Amniotic stem cell (primary cell): Measurements from ENCODE around the gene SNX2.

ENCODE experiments used
- DNase-seq: peaks from one replicate; lab custom pipeline; 2025; lab: John Stamatoyannopoulos, UW

Gene SNX2

DNA sequence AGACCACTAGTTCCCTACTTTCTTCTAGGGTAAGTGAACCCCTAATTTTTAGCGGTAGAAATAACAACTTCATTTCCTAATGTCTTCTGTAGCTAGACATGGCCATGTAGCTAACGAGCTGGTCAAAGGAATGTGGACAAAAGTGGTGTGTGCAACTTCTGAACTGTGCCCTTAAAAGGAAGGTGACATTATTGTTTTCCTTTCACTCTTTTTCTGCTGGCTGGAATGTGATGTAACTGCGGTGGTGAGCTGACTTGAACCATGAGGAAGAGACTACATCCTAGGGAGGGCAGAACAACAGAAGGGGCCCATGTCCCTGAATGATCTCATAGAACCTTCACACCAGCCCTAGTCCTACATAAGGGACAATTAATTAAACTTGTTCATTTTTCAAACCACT lies 1.3 kb upstream of the SNX2 start:
- no peak for DNase-seq

DNA sequence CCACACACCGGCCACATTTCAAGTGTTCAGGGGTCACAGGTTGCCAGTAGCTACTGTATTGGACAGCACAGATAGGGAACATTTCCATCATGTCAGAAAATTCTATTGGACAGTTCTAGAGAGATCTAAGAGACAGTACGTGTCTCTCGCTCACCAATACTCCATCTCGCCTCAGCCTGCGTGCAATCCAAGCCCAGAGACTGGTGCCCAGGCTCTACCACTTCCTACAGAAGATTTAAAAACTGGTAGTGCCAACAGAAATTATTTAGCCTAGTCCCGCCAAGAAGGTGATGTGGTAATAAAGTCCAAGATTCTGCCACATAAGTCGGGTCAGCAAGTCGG lies 390 bp upstream of the SNX2 start:
- DNase-seq: no peak

DNA sequence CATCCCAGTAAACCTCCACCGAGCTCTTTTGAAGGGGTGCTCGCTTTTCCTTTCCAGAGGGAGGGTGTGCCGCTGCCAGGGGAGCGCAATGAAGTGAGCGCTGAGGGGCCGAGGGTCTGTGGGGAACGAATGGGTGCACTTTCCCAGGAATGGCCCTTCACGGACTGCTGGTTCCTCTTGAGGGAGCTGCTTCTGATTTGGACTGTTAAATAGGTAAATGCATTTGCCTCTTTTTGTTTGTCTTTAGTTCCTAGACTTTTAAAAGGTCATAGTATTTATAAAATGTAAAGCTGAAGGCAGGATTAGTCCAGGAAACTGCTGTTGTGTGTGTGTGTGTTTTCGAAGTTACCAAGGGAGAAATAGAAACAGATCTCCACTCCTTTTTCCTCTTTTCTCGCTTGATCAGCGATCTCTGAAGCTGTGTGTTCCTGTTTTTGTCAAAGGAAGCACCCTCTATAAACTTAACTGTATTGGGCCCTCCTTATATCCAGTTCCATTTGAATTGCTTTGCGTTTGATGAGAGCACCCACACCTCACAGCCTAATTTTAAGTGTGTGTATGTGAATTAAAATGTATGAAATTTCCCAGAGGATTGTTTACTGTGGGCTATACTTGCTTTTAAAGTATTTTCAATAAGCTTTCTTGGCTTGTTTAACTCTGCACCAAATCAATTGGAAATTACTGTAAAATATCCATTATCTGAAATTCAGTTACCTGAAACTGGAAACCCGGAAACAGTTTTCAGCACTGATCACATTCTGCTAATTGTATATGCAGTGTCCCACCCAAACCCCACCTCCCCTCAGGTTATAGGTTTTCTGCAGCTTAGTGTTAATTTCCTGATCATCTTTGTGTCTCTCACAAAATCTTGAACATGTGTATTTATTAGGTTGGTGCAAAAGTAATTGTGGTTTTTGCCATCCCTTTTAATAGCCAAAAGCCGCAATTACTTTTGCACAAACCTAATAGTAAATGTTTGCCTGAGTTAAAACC lies 966 bp downstream of the SNX2 start:
- DNase-seq: no peak

DNA sequence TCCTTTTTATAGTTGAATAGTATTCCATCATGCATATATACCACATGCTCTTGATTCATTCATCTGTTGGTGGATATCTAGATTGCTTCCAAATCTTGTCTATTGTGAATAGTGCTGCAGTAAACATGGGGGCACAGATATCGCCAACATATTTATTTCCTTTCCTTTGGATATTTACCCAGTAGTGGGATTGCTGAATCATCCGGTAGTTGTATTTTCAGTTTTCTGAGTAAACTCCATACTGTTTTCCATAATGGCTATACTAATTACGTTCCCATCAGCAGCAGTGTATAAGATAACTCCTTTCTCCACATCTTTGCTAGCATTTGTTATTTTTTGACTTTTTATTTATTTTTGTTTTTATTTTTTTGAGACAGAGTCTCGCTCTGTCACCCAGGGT lies 3.3 kb downstream of the SNX2 start:
- DNase-seq: no peak

DNA sequence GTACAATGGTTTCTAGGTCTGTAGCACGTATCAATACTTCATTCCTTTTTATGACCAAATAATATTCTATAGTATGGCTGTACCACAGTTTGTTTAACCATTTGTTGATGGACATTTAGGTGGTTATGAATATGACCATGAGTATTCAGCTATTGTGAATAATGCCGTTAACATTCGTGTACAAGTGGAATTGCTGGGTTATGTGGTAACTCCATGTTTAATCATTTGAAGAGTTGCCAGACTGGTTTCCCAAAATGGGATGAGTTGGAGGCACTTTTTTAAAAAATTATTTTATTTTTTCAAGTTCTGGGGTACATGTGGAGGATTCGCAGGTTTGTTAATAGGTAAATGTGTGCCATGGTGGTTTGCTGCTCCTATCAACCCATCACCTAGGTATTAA lies 4.6 kb downstream of the SNX2 start:
- DNase-seq: no peak

DNA sequence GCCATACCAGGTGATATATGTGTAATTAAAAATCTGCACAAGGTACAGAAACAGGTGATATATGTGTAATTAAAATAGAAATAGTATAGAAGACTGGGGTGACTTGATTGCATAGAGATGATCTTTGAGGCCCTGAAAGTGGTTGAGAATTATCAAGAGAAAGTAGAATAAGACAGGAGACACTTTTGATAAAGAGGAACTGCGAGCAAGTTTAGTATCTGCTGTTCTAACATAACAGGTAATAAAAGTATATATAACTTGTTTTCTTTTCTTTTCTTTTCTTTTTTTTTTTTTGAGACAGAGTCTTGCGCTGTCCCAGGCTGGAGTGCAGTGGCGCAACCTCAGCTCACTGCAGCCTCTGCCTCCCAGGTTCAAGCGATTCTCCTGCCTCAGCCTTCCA lies 5.4 kb downstream of the SNX2 start:
- no peak for DNase-seq

DNA sequence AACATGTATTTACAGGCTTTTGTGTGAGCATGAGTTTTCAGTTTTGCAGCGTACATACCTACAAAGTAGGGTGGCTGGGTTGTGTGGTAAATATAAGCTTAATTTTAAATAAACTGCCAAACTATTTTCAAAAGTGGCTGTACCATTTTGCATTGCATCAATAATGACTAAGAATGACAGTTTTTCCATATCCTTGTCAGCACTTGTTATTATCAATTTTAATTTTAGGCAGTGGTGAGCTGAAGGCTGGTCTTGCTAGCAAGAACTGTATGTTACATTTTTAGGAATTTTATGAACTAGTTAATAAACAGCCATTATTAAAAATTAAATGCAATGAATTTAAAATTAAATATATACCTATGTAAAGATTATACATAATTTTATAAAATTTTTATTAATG lies 6.6 kb downstream of the SNX2 start:
- no peak for DNase-seq

DNA sequence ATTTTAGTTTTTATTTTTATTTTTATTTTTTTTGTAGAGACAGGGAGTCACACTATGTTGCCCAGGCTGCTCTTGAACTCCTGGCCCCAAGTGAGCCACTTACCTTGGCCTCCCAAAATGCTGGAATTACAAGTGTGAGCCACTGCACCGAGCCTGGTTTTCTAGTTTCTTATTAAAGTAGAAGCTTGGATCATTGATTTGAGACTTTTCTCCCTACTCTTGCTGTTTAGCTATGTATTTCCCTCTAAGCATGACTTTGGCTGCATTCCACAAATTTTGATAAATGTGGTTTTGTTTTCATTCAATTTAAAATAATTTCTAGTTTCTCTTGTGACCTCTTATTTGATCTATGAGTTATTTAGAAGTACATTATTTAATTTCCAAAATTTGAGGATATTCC lies 10.4 kb downstream of the SNX2 start:
- DNase-seq: no peak

DNA sequence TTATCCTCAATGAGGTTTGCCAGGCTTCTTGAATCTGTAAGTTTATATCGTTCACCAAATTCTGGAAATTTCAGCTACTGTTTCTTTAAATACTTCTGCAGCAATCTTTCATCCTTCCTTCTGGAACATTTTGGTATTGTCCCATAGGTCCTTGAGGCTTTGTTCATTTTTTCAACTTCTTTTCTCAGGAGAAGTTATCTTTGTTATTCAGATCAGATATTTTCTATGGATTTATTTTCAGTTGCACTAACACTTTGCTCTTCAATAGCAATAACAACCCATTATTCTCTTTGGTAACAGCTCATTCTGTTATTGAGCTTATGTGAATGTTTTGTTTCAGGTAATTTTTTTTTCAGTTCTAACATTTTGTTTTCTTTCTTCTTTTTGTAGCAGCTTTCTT lies 13.5 kb downstream of the SNX2 start:
- DNase-seq: no peak

DNA sequence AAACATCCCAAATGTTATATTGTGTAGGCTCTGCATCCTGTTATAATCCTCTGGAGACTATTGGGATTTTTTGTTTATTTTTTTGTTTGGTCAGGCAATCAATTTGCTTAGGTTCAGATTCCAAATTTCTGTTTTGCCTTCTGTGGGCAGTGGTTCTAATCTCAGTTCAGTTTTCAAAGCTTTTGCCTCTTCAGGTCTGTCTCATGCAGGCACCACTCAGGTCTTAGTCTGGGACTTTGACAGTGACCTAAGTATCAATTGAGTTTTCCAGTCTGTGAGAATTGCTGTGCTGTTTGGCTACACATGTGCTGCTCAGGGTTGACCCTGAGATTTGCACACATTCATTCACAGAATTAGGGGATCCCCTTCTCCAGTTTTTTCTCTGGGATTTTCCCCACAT lies 14.1 kb downstream of the SNX2 start:
- DNase-seq: no peak

DNA sequence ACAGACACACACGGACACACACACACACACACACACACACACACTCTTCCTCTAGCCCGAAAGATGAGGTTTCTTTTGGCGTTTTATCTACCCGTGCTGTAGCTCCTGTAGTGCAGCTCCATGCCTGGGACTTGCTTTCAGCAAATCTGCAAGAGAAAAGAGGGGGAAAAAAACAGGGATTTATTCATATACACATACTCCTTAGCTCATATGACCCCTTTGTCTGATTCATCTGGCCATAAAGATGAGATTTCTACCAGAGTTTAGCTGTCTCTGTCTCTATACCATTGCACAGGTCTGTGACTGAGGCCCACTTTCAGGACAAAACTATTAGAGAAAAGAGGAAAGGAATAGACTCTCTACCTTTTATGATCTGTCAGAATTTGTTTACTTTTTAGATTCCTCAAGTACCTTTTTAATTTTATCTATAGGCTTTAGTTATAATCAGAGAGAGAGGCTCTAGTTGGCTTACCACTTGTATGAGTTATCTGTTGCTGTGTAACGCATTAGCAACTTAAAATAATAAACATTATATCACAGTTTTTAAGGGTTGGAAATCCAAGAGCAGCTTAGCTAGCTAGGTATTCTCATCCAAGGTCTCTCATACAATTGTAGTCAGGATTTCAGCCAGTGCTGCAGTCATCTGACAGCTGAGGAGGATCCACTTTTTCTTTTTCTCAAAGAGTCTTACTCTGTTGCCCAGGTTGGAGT lies 14.7 kb downstream of the SNX2 start:
- no peak for DNase-seq

DNA sequence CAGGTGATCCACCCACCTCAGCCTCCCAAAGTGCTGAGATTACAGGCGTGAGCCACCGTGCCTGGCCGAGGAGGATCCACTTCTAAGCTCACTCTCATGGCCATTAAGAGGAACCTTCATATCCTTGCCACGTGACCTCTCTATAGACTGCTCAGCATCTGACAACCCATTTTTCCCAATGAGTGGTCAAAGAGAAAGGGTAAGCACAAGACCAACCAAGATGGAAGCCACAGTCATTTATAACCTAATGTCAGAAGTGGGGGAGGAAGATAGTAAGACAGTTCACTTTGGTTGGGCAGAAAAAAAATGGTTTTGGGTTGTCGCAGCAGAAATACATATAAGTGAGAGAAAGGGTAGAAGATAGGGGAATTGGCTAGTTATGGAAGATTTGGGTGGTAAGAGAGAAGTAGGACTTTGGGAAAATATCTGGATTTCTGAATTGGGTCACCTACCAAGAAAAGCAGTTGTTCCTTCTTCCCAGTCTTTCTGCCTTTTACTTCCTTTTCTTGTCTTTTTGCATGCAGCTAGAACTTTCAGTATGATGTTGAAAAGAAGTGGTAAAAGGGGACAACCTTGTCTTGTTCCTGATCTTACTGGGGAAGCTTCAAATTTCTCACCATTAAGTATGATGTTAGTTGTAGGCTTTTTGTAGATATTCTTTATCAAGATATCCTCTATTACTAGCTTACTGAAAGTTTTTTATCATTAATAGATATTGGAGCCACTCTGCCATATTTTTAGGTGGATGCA lies 15.6 kb downstream of the SNX2 start:
- no peak for DNase-seq

DNA sequence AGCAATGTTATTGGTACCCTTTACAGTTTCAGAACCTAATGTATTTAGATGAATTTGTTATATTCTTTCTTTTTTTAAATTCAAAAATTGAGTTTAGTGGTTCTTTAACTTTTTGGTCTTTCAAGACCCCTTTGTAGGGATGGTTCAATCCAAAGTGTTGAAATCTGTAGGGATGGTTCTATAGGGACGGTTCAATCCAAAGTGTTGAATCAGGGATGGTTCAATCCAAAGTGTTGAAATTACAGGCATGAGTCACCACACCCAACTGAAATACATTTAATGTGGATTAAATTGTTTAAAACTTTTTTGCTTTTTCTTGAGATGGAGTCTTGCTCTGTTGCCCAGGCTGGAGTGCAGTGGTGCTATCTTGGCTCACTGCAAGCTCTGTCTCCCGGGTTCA lies 30.6 kb downstream of the SNX2 start:
- DNase-seq: no peak

DNA sequence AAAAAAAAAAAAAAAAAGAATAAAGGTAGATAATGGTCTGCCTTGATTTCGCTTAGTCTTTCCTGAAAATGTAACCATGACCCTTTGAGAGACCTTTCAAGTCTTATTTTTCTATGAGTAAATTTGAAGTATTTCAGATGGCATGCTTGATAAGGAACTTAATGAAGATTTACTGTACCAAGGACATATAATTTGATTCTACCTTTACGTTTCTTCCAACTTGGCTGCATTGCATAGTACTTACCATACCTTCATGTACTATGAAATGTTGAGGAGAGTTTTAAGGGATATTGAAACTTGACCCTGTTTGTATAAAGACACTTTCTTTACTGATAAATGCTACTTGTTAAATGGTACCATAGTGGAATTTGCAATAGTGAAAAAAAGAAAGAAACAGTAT lies 35.5 kb downstream of the SNX2 start:
- DNase-seq: no peak

DNA sequence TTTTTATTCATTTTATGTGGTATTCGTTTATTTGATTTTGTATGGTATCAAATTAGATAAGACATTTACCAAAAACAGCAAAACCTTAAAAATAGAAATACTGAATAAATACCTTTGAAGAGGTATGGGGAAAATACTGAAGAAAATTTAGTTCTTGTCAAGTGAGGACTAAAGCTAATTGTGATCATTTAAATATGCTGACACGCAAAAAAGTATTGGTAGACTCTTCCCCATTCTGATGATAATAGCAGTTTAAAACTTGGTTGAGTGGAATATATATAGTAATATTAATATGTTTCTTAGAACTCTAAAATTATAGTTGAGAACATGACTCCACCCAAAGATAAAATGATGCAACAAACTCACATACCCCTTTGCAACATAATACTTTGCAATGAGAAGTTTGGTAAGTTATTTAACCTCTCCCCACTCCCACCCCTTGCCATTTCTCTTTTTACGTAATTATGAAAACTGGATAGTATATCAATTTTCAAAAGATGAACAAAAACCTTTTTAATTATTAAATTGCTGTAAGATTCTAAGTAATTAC lies 40.4 kb downstream of the SNX2 start:
- DNase-seq: no peak

DNA sequence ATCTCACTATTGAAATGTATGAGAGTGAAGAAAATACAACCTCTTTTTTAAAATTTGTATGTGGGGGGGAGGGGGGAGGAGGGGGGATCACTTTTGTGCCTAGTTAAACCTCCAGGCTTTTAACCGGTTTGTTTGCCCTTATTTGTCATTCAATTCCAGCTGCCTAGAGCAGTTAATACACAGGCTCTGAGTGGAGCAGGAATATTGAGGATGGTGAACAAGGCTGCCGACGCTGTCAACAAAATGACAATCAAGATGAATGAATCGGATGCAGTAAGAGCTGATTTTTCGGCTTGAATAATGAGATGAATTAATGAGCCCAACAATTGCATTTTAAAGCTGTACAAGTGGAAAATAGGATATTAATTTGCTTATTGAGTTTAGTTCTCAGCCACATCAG lies 41.9 kb downstream of the SNX2 start:
- DNase-seq: no peak

DNA sequence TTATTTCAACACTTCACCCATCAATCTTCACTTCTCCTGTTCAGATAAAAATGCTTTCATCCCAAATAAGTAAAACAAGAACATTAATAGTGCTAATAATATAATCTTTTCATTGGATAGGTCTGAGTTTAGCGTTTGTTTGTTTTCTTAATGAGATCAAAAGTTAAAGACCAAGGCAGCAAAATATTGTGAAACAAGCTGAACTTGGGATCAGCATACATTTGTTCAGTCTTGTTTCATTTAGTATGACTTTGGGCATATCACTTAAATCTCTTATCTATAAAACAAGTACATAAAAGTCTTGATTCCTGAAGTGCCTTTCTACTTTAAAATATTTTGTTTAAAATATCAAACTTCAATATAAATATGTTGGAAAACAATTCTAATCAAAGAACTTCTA lies 57.1 kb downstream of the SNX2 start:
- no peak for DNase-seq

DNA sequence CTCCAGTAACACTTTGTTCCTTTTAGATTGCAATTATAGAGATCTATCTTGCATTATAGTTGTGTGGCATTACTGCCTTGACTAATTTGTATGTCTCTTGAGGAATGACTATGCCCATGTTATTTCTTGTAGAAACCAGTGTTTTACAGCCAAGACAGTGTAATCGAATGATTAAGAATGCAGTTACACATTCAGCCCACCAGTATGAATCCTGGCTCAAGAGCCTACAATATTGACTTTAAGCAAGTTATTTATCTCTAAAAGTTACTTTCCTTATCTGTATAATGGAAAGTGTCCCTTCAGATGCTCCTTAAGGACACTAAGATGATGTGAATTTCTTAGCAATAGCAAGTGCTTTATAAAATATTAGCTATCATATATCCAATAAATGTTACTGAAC lies 60.8 kb downstream of the SNX2 start:
- DNase-seq: no peak

DNA sequence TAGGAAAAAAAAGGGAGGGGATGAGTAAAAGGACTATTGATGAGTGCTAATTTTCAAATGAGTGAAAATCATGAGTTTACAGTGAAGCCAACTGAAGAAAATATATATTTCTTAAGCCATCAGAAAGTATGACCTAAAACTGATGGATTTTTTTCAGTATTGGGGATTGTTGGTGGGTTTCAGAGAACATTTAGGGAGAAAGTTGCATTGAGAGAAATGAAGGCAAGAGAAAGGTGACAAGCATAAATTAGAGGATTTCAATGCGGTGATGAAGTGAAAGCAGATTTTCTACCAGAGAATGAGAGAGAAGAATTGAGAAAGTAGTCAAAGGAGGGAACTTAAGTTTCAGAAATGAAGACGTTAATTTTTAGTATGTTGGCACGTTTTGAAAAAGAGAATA lies 62.1 kb downstream of the SNX2 start:
- DNase-seq: no peak

DNA sequence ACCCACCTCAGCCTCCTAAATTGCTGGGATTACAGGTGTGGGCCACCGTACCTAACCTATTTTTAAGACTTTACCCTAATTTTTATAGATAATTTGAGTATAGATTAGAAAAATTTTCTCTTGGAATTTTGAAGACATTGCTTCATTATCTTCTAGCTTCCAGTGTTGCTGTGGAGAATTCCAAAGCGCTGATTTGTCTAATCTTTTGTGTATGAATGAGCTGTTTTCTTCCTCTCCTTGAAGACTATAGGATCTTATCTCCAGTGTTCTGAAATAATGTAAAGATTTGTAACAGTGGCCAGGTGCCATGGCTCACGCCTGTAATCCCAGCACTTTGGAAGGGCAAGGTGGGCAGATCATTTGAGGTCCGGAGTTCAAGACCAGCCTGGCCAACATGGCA lies 64.9 kb downstream of the SNX2 start:
- DNase-seq: no peak

DNA sequence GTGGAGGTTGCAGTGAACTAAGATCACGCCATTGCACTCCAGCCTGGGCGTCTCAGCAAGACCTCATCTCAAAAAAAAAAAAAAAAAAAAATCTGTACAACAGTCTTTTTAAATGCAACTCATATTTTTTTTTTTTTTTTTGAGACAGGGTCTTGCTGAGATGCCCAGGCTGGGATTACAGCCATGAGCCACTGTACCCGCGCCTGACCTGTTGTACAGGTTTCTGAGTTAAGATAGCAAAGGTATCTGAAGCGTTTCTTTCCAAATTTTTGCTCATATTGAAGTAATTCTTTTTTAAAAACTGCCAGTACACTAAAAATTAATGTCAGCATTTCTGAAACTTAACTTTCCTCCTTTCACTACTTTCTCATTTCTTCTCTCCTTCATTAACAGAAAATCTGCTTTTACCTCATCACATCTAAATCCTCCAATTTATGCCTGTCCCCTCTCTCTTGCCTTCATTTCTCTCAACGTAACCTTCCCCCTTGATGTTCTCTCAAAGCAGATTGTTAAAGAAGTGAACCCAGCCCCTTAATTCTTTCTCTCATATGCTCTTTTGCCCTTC lies 67.2 kb downstream of the SNX2 start:
- no peak for DNase-seq
